Measurements from ENCODE around the gene FBXL7.

The FBXL7 gene

DNA sequence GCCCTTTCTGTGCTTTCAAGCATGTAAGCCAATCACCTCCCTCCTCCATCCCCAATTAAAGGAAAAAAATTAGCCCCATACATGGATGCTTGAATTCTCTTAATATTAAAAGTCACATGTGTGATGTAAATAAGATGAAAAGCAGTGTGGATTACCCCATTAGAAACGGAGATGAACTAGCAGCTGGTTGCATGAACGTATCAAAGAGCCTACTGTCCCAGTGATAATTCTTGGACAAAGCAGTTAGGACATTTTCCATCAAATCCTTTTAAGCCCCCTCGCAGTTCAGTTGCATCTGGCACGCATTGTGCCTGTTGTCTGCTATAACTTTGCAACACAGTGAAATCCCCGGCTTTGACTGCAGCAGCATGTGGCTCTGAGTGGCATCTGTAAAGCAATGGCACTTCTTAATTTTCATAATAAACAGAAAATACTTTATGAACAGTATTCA is 285.6 kb downstream of the FBXL7 start:
- H3K36me3 ChIP-seq (ENCODE audit: control insufficient read depth, low read depth, low read length), result no peaks in the 10 kb centered on the region
- no peak overlapping the region for H3K9ac ChIP-seq (ENCODE audit: low read length)
- H3K4me1 ChIP-seq (ENCODE audit: control insufficient read depth, low read depth, low read length), result no peaks in the 10 kb centered on the region
- no peaks in the 10 kb centered on the region for H3K27me3 ChIP-seq (ENCODE audit: control insufficient read depth, insufficient read depth, low read length)
- no peak overlapping the region for H3K27ac ChIP-seq (ENCODE audit: low read length)
- H3K9me3 ChIP-seq (ENCODE audit: control insufficient read depth, low read depth, low read length), result no peaks in the 10 kb centered on the region
- H3K4me3 ChIP-seq (ENCODE audit: low read length), result no peak overlapping the region

DNA sequence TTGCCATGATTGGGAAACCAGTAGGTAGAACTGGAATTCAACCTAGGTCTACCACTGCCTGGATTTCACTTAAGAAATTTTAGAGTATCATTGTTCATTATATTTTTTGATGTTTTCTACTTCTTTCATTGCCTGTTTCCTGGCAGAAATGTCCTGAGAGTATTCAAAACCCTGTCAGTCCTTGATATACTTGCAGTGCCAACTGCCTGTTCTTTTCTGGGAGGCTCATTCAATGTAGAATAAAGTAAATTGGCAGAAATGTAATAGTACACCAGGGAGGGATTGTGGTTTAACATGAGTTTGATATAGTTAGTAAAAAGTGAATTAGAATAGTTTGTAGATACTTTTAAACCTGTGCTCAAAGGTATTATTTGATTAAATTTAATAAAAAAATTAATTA is 286.3 kb downstream of the FBXL7 start:
- Histone ChIP-seq H3K9me3 (ENCODE audit: control insufficient read depth, low read depth, low read length) (no peaks in the 10 kb centered on the region), H3K27me3 (ENCODE audit: control insufficient read depth, insufficient read depth, low read length) (no peaks in the 10 kb centered on the region), H3K4me1 (ENCODE audit: control insufficient read depth, low read depth, low read length) (no peaks in the 10 kb centered on the region), H3K27ac (ENCODE audit: low read length) (no peak overlapping the region), H3K4me3 (ENCODE audit: low read length) (no peak overlapping the region), H3K36me3 (ENCODE audit: control insufficient read depth, low read depth, low read length) (no peaks in the 10 kb centered on the region), H3K9ac (ENCODE audit: low read length) (no peak overlapping the region)

DNA sequence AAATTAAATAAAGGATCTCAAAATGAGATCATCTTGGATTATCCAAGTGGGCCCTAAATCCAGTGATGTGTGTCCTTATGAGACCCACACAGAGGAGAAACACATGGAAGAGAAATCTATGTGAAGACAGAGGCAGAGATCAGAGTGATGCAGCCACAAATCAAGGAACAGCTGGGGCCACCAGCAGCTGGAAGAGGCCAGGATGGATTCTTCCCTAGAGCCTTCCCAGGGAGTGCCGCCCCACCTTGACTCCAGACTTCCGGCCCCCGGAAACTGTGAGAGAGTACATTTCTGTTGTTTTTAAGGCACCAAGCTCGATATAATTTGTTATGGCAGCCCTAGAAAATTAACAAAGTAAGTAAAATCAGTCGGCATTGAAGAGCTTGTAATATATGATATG is 286.9 kb downstream of the FBXL7 start:
- no peak overlapping the region for H3K27ac ChIP-seq (ENCODE audit: low read length)
- no peak overlapping the region for H3K9ac ChIP-seq (ENCODE audit: low read length)
- no peaks in the 10 kb centered on the region for H3K36me3 ChIP-seq (ENCODE audit: control insufficient read depth, low read depth, low read length)
- H3K4me3 ChIP-seq (ENCODE audit: low read length), result no peak overlapping the region
- no peaks in the 10 kb centered on the region for H3K9me3 ChIP-seq (ENCODE audit: control insufficient read depth, low read depth, low read length)
- no peaks in the 10 kb centered on the region for H3K27me3 ChIP-seq (ENCODE audit: control insufficient read depth, insufficient read depth, low read length)
- H3K4me1 ChIP-seq (ENCODE audit: control insufficient read depth, low read depth, low read length), result no peaks in the 10 kb centered on the region

DNA sequence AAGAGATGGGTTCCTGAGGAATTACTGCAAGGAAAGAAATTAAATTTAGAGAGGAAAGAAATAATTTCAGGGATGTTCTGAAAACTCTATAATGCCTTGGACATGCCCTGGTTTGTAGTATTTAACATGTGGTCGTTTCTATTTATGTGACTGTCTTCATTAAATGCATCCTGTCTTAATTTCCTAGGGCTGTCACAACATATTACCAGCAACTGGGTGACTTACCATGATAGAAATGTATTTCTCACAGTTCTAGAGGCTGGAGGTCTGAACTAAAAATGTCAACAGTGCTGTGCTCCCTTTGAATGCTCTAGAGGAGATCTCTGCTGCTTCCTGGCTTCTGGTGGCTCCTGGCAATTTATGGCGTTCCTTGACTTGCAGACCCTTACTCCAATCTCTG is 287.7 kb downstream of the FBXL7 start:
- Histone ChIP-seq H3K27ac (ENCODE audit: low read length) (no peak overlapping the region), H3K4me3 (ENCODE audit: low read length) (no peak overlapping the region), H3K4me1 (ENCODE audit: control insufficient read depth, low read depth, low read length) (no peaks in the 10 kb centered on the region), H3K9ac (ENCODE audit: low read length) (no peak overlapping the region), H3K27me3 (ENCODE audit: control insufficient read depth, insufficient read depth, low read length) (no peaks in the 10 kb centered on the region), H3K9me3 (ENCODE audit: control insufficient read depth, low read depth, low read length) (no peaks in the 10 kb centered on the region), H3K36me3 (ENCODE audit: control insufficient read depth, low read depth, low read length) (no peaks in the 10 kb centered on the region)

DNA sequence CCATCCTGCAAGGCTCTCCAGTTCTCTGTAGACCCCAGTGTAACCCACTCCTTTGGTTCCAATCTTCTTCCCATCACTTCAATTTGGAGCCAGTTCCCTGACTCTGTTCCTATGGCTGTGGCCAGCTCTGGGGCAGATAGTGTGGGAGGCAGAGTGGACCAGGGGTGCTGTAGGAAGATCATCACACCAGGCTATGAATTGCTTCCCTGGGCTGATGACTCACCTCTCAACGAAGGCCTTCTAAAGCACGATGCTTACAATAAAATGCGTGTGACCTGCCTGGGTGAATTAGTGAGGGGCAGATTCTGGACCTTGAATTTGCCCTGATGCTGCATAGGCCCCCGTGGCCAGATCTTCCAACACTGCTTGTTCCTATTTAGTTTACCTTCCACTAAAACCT is 289.7 kb downstream of the FBXL7 start:
- Histone ChIP-seq H3K36me3 (ENCODE audit: control insufficient read depth, low read depth, low read length) (no peaks in the 10 kb centered on the region), H3K27ac (ENCODE audit: low read length) (no peak overlapping the region), H3K4me3 (ENCODE audit: low read length) (no peak overlapping the region), H3K9me3 (ENCODE audit: control insufficient read depth, low read depth, low read length) (no peaks in the 10 kb centered on the region), H3K9ac (ENCODE audit: low read length) (no peak overlapping the region), H3K27me3 (ENCODE audit: control insufficient read depth, insufficient read depth, low read length) (no peaks in the 10 kb centered on the region), H3K4me1 (ENCODE audit: control insufficient read depth, low read depth, low read length) (peaks cover 9% of the 10 kb centered on the region)

DNA sequence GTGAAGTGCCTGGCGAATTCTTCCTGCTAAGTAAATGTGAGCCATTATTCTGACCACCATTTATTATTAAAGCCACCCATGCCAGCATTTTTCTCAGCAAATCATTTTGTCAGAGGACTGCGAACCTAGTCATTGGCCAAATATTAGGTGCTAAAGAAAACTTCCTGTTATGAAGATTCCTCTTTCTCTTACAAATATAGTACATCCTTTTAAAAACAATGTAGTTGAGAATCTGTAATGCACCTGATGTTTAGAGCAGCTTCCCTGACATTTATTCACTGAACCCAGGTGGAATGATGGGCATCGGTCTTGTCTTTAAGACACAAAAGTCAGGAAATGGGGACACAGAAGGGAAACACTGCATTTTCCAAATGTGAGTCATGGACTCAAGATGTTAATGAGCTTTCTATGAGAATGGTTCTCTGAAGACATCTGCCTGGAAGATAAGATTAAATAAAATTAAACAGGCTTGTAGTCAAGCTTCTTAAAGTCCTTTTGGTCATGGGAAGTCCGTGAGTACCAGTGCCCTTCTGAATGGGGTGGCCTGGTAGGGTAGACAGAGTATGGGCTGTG is 290.6 kb downstream of the FBXL7 start:
- no peaks in the 10 kb centered on the region for H3K9me3 ChIP-seq (ENCODE audit: control insufficient read depth, low read depth, low read length)
- no peak overlapping the region for H3K9ac ChIP-seq (ENCODE audit: low read length)
- H3K27me3 ChIP-seq (ENCODE audit: control insufficient read depth, insufficient read depth, low read length), result no peaks in the 10 kb centered on the region
- H3K4me1 ChIP-seq (ENCODE audit: control insufficient read depth, low read depth, low read length), result peaks cover 14% of the 10 kb centered on the region
- no peaks in the 10 kb centered on the region for H3K36me3 ChIP-seq (ENCODE audit: control insufficient read depth, low read depth, low read length)
- no peak overlapping the region for H3K4me3 ChIP-seq (ENCODE audit: low read length)
- no peak overlapping the region for H3K27ac ChIP-seq (ENCODE audit: low read length)

DNA sequence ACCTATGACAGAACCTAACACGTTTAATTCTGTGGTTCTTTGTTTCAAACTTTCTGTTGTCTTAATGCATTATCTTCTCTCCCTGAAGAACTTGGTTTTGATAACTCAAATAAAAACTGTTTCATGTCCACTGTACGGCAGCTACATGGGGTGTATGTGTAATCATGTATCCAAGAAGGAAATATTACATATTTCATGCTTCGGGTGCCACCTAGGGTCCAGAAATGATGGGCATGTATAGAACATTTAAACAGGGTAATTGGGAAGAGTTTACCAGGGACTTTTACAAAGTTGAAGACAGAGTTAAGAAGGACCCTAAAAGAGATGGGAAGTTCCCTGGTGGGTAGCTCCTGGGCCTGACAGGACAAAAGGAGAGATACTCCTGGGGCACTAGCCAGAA is 291.3 kb downstream of the FBXL7 start:
- Histone ChIP-seq H3K36me3 (ENCODE audit: control insufficient read depth, low read depth, low read length) (no peaks in the 10 kb centered on the region), H3K9ac (ENCODE audit: low read length) (no peak overlapping the region), H3K4me3 (ENCODE audit: low read length) (no peak overlapping the region), H3K27me3 (ENCODE audit: control insufficient read depth, insufficient read depth, low read length) (no peaks in the 10 kb centered on the region), H3K4me1 (ENCODE audit: control insufficient read depth, low read depth, low read length) (peaks cover 18% of the 10 kb centered on the region), H3K27ac (ENCODE audit: low read length) (no peak overlapping the region), H3K9me3 (ENCODE audit: control insufficient read depth, low read depth, low read length) (peaks cover 2% of the 10 kb centered on the region)

DNA sequence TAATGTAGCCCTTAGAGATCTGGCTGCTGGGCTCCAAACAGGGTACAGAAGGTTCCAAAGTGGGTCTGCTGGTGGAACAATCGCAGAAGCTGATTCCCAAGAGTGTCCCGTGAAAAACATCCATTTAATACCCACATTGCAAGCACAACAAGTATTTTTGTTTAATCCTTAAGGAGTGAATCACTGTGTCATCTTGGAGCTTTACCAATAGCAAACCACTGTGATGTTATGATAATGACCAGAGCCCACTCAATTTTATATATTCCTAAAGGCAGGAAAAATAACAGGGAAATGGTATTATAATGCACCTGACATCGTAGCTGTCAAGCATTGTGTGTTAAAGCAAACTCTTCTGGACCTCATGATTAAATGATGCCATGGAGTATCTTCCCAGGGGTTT is 291.9 kb downstream of the FBXL7 start:
- H3K4me1 ChIP-seq (ENCODE audit: control insufficient read depth, low read depth, low read length), result peaks cover 20% of the 10 kb centered on the region
- H3K4me3 ChIP-seq (ENCODE audit: low read length), result no peak overlapping the region
- H3K9ac ChIP-seq (ENCODE audit: low read length), result no peak overlapping the region
- peaks cover 5% of the 10 kb centered on the region for H3K9me3 ChIP-seq (ENCODE audit: control insufficient read depth, low read depth, low read length)
- H3K27me3 ChIP-seq (ENCODE audit: control insufficient read depth, insufficient read depth, low read length), result no peaks in the 10 kb centered on the region
- H3K27ac ChIP-seq (ENCODE audit: low read length), result no peak overlapping the region
- H3K36me3 ChIP-seq (ENCODE audit: control insufficient read depth, low read depth, low read length), result no peaks in the 10 kb centered on the region

DNA sequence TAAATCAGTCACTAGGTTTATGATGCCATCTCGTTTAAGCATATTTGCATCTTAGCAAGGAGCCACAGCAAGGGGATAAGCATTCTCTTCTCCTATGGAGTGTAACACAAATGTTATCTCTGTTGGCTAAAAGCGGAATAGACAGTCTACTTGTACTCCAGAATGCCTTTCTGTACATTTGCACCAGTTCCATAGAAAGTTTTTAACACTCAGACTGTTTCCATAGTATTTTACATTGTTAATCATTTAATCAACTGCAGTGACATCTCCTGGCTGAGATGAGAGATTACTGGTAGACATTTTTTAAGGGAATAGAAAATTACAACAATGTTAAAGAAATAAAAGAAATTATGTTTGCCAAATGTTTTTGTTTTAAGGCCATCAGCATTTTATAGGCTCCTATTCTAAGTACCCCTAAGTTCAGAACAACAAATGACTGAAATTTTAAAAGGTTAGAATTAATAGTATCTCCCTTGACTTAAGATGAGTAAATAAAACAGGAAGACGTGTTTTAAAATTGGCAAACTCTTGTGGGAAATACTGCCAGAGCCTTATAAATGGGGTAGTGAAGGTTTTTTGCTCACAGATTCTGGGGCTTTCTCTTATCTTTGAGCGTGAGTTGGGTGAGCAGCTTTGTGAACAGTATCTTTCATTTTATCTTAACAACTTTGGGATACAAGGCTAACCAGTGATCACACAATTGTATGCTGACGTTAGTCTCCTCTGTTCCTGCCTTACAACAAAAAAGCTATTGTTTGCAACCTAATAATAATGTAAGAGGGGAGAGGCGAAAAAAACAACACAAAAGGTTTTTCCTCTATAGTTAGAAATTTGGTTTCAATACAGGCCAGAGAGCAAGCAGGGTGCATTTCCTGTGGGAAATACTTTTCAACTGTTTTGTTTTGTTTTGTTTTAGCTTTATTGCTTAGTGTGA is 294.3 kb downstream of the FBXL7 start:
- Histone ChIP-seq H3K9me3 (ENCODE audit: control insufficient read depth, low read depth, low read length) (peaks cover 5% of the 10 kb centered on the region), H3K9ac (ENCODE audit: low read length) (no peak overlapping the region), H3K4me3 (ENCODE audit: low read length) (no peak overlapping the region), H3K27ac (ENCODE audit: low read length) (peak overlapping the region; percentile 37), H3K27me3 (ENCODE audit: control insufficient read depth, insufficient read depth, low read length) (no peaks in the 10 kb centered on the region), H3K36me3 (ENCODE audit: control insufficient read depth, low read depth, low read length) (no peaks in the 10 kb centered on the region), H3K4me1 (ENCODE audit: control insufficient read depth, low read depth, low read length) (peaks cover 27% of the 10 kb centered on the region)

DNA sequence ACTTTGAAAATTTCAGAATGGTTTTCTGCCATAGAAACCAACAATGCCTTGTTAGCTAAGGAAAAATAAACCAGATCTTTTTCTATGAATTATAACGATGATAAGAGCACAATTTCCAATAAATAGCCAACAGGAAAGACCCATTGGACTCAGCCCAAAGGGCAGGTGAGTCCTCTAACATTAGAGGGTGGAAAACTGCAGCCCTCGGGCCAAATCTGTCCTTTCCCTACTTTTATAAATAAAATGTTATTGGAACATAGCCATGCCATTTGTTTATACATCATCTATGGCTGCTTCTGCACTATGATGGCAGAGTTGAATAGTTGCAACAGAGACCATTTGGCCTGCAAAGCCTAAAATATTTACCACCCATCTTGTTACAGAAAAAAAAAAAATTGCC is 296.1 kb downstream of the FBXL7 start:
- Histone ChIP-seq H3K9ac (ENCODE audit: low read length) (no peak overlapping the region), H3K9me3 (ENCODE audit: control insufficient read depth, low read depth, low read length) (peaks cover 5% of the 10 kb centered on the region), H3K27ac (ENCODE audit: low read length) (no peak overlapping the region), H3K4me3 (ENCODE audit: low read length) (no peak overlapping the region), H3K4me1 (ENCODE audit: control insufficient read depth, low read depth, low read length) (peaks cover 27% of the 10 kb centered on the region), H3K27me3 (ENCODE audit: control insufficient read depth, insufficient read depth, low read length) (no peaks in the 10 kb centered on the region), H3K36me3 (ENCODE audit: control insufficient read depth, low read depth, low read length) (no peaks in the 10 kb centered on the region)

DNA sequence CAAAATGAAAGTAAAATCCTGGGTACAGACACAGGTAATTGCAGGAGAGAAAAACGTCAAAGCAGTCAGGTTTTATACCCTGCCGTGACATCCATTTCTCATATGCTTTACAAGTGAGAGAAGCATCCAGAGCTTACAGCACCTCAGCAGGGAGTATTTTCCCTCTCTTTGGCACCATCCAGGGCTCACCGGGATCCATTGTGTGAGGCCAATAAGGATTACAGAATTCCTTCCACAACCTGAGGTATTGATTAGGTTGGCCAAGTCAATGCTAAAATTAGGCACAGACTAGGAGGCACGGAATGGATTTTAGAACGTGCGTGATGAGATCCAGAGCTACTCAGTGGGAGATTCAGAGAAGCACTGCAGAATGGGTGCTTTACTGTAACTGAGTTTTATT is 296.6 kb downstream of the FBXL7 start:
- Histone ChIP-seq H3K36me3 (ENCODE audit: control insufficient read depth, low read depth, low read length) (no peaks in the 10 kb centered on the region), H3K4me1 (ENCODE audit: control insufficient read depth, low read depth, low read length) (peaks cover 27% of the 10 kb centered on the region), H3K9ac (ENCODE audit: low read length) (no peak overlapping the region), H3K27me3 (ENCODE audit: control insufficient read depth, insufficient read depth, low read length) (no peaks in the 10 kb centered on the region), H3K4me3 (ENCODE audit: low read length) (no peak overlapping the region), H3K9me3 (ENCODE audit: control insufficient read depth, low read depth, low read length) (peaks cover 5% of the 10 kb centered on the region), H3K27ac (ENCODE audit: low read length) (no peak overlapping the region)

DNA sequence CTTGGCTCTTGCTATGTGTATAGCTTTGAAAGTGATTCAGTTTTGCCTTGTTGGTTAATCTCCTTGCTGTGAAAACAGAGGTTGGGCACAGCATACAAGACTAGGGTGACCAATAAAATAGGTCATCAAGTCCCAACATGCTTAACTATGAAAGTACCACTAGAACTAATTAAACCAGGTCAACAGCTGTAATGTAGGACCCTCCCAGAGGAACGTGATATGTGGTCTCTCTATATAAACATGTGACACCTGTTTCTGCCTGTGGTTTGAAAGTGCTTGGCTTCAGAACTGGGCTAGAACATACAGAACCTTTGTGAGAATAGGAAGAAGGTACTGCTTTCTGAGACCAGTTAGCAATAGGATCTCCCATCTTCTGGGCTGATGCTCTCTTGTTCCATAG is 297.1 kb downstream of the FBXL7 start:
- H3K27me3 ChIP-seq (ENCODE audit: control insufficient read depth, insufficient read depth, low read length), result no peaks in the 10 kb centered on the region
- no peak overlapping the region for H3K4me3 ChIP-seq (ENCODE audit: low read length)
- no peak overlapping the region for H3K27ac ChIP-seq (ENCODE audit: low read length)
- peaks cover 5% of the 10 kb centered on the region for H3K9me3 ChIP-seq (ENCODE audit: control insufficient read depth, low read depth, low read length)
- H3K4me1 ChIP-seq (ENCODE audit: control insufficient read depth, low read depth, low read length), result peaks cover 27% of the 10 kb centered on the region
- no peak overlapping the region for H3K9ac ChIP-seq (ENCODE audit: low read length)
- no peaks in the 10 kb centered on the region for H3K36me3 ChIP-seq (ENCODE audit: control insufficient read depth, low read depth, low read length)

All from iPS-18a (cell line).